Dendritic cell treated with granulocyte-macrophage colony-stimulating factor and Interleukin-4, amounts not matched to agents 40 ng/mL and 50 ng/mL, for 4 days (primary cell): ENCODE results near the gene EPHA6.

ENCODE experiments used
- H3K27ac Mint-ChIP-seq: one replicate; pipeline ENCODE4 v1.8.0; 2022; ENCODE audit warnings: mild to moderate bottlenecking, mixed read lengths
- H3K27me3 Mint-ChIP-seq: one replicate; pipeline ENCODE4 v1.8.0; 2022; ENCODE audit warnings: mild to moderate bottlenecking, mixed read lengths
- H3K36me3 Mint-ChIP-seq: one replicate; pipeline ENCODE4 v1.8.0; 2022; ENCODE audit warnings: low read depth, mixed read lengths
- H3K4me1 Mint-ChIP-seq: one replicate; pipeline ENCODE4 v1.8.0; 2022; ENCODE audit warnings: low read depth, mixed read lengths
- H3K4me3 Mint-ChIP-seq: one replicate; pipeline ENCODE4 v1.8.0; 2022; ENCODE audit warnings: mild to moderate bottlenecking, moderate library complexity, mixed read lengths
- H3K9me3 Mint-ChIP-seq: one replicate; pipeline ENCODE4 v1.8.0; 2022; ENCODE audit warnings: mixed read lengths
- intact Hi-C: fragments of 100-400 bp; cut with micrococcal nuclease; formaldehyde crosslinking; loops from one replicate; pipeline ENCODE4 v1.15.0; 2022

Gene EPHA6

DNA sequence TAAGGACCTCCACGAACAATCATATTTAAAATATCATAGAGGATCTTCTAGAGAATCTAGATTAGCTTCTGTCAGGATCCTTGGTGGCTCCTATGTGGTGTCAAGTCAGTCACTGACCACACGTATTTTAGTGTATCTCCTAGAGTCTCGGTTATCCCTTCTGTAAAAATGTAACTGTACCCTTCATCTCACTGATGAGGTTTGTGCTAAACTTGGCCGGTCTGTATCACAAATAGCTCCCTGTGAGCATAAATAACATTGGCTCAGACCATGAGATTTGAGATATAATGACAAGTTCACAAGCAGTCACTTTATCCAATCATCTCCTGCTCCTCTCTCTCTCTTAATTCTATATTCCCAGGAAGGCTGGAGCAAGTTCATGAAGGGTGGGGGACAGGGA is 856.6 kb downstream of the EPHA6 start:
- no peaks in the 10 kb centered on the region for H3K4me1 Mint-ChIP-seq

DNA sequence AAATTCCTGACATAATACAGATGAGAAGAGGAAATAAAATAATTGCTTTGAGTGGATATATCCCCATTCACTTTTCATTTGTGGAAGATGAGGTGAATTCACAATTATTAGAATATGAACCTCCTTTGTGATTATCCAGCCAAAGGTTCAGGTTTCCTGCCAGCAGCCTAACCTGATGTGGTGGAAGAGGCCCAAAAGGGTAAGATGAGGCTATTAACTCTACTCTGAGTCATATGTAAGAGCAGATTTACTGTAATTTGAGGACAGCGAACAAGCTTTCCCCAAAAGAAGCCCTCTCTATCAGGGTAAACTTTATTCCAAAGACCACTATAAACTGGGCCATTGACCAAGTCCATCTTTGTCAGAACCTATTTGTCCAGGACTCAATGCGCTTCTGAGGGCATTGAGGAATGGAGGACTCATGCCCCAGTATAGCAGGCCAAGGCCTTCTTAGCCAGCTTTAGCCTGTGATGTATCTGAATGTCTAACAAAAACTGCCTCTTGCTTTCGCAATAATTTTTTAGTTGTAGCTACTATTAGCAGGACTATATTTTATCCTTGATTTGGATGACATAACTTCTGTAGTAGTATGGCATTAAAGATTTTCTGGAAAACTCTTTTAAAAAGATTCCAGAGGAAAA is 859.1 kb downstream of the EPHA6 start:
- Mint-ChIP-seq H3K27me3 (no peaks in the 10 kb centered on the region), H3K4me3 (no peak overlapping the region), H3K36me3 (no peaks in the 10 kb centered on the region), H3K4me1 (no peaks in the 10 kb centered on the region), H3K9me3 (no peaks in the 10 kb centered on the region), H3K27ac (no peak overlapping the region)
- intact Hi-C loops: no loop called here

More for the DNA sequence above, 856.6 kb downstream of the EPHA6 start:
- Mint-ChIP-seq H3K9me3 (no peaks in the 10 kb centered on the region), H3K4me3 (no peak overlapping the region), H3K27ac (no peak overlapping the region), H3K36me3 (no peaks in the 10 kb centered on the region), H3K27me3 (no peaks in the 10 kb centered on the region)
- intact Hi-C loops: no loop called here

GRCh38 chr3:97674461-97674860 is 860.1 kb downstream of the EPHA6 start:
- H3K4me1 Mint-ChIP-seq: no peaks in the 10 kb centered on the region
- no peak overlapping the region for H3K27ac Mint-ChIP-seq
- H3K27me3 Mint-ChIP-seq: no peaks in the 10 kb centered on the region
- intact Hi-C loops: no loop called here
- no peak overlapping the region for H3K4me3 Mint-ChIP-seq
- H3K36me3 Mint-ChIP-seq: no peaks in the 10 kb centered on the region
- H3K9me3 Mint-ChIP-seq: no peaks in the 10 kb centered on the region

DNA sequence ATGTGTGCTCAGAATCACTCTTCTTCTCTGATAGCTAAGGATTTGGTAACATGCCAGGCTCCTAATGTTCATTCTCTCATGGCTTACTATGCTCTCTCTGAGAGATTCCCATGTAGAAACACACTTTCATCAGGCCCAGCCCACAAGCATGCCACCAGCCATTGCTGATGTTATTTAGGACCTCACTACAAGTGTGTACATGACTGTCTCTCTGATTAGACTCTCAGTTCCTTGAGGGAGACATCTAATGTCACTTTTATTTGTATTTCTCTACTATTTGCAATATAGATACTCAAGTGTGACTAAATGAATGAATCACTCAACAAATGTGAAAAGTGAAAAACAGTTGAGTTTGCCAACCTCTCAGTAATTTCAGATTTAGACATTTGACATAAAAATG is 865.8 kb downstream of the EPHA6 start:
- H3K27me3 Mint-ChIP-seq: no peaks in the 10 kb centered on the region
- H3K27ac Mint-ChIP-seq: no peak overlapping the region
- H3K4me3 Mint-ChIP-seq: no peak overlapping the region
- no peaks in the 10 kb centered on the region for H3K4me1 Mint-ChIP-seq
- H3K9me3 Mint-ChIP-seq: no peaks in the 10 kb centered on the region
- intact Hi-C loops: no loop called here
- no peaks in the 10 kb centered on the region for H3K36me3 Mint-ChIP-seq

DNA sequence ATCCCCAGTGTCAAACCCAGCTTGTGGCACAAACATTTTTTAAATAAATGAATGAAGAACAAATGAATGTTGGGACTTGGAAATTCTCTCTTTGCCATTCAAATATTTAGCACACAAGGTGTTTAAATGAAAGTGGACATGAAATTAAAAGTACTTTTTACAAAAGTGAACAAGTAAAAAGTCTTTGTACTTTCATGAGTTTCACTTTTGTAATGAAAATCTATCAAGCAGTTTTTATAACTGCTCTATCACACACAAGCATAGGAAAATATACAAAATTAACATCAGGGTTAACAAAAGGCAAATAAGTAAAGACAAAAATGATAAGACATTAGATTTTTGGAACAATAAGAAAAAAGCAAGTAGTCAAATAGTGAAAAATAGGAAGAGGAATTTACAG is 866.3 kb downstream of the EPHA6 start:
- H3K9me3 Mint-ChIP-seq: no peaks in the 10 kb centered on the region
- no peak overlapping the region for H3K4me3 Mint-ChIP-seq
- no peaks in the 10 kb centered on the region for H3K27me3 Mint-ChIP-seq
- intact Hi-C loops: no loop called here
- no peak overlapping the region for H3K27ac Mint-ChIP-seq
- H3K4me1 Mint-ChIP-seq: no peaks in the 10 kb centered on the region
- no peaks in the 10 kb centered on the region for H3K36me3 Mint-ChIP-seq

- Mint-ChIP-seq H3K27ac (no peak overlapping the region), H3K27me3 (no peaks in the 10 kb centered on the region), H3K36me3 (no peaks in the 10 kb centered on the region), H3K4me3 (no peak overlapping the region), H3K4me1 (no peaks in the 10 kb centered on the region), H3K9me3 (no peaks in the 10 kb centered on the region)
- intact Hi-C loops: no loop called here
Observed at GRCh38 chr3:97684490-97684889, 870.1 kb downstream of the EPHA6 start.

DNA sequence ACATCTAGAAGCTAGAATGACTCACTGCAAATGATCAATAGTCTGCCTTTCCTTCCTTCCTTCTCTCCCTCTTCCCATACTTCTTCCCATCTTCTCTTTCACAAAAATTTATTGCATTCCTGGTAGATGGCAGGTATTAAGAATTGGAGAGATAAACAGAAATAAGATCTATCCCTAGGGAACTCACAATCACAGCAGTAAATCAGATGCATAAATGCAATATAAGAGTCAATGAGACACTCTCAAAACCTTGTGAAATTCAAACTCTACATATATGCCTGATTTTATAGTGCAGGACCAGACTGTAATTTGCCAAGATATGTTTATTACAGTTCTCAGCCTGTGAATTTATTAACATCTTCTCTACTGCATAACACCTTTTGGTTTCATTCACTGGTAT is 871.9 kb downstream of the EPHA6 start:
- H3K4me1 Mint-ChIP-seq: no peaks in the 10 kb centered on the region
- no peaks in the 10 kb centered on the region for H3K36me3 Mint-ChIP-seq
- no peaks in the 10 kb centered on the region for H3K9me3 Mint-ChIP-seq
- H3K27me3 Mint-ChIP-seq: no peaks in the 10 kb centered on the region
- no peak overlapping the region for H3K27ac Mint-ChIP-seq
- no peak overlapping the region for H3K4me3 Mint-ChIP-seq
- intact Hi-C loops: no loop called here

GRCh38 chr3:97687734-97688133 is 873.3 kb downstream of the EPHA6 start:
- no peaks in the 10 kb centered on the region for H3K9me3 Mint-ChIP-seq
- no peaks in the 10 kb centered on the region for H3K27me3 Mint-ChIP-seq
- H3K36me3 Mint-ChIP-seq: no peaks in the 10 kb centered on the region
- H3K27ac Mint-ChIP-seq: no peak overlapping the region
- intact Hi-C loops: no loop called here
- H3K4me1 Mint-ChIP-seq: no peaks in the 10 kb centered on the region
- H3K4me3 Mint-ChIP-seq: no peak overlapping the region

DNA sequence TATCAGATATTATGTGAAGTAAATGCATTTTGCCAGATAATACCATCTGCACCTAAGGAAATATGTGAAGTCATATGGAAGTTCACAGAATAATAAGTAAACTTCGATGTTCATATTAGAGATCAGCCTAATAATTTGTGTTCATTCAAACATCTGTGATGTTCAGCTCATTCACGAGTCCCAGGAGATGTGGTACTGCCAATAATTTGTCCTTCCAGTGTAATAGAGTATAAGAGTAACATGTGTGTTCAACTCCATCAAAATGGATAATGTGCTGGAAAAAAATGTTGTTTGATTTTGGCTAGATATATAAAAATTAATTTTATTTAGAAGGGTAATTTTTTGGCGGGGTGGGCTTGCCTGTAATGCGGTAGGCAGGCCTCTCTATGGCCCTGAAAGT is 874.7 kb downstream of the EPHA6 start:
- H3K36me3 Mint-ChIP-seq: no peaks in the 10 kb centered on the region
- intact Hi-C loops: no loop called here
- no peak overlapping the region for H3K4me3 Mint-ChIP-seq
- H3K27me3 Mint-ChIP-seq: no peaks in the 10 kb centered on the region
- no peaks in the 10 kb centered on the region for H3K4me1 Mint-ChIP-seq
- no peak overlapping the region for H3K27ac Mint-ChIP-seq
- no peaks in the 10 kb centered on the region for H3K9me3 Mint-ChIP-seq

- Mint-ChIP-seq H3K36me3 (no peaks in the 10 kb centered on the region), H3K4me3 (no peak overlapping the region), H3K4me1 (no peaks in the 10 kb centered on the region), H3K27ac (no peak overlapping the region), H3K9me3 (no peaks in the 10 kb centered on the region), H3K27me3 (no peaks in the 10 kb centered on the region)
- intact Hi-C loops: no loop called here
Observed at GRCh38 chr3:97689962-97690361, 875.6 kb downstream of the EPHA6 start.

GRCh38 chr3:97691354-97691753 is 877.0 kb downstream of the EPHA6 start:
- Mint-ChIP-seq H3K36me3 (no peaks in the 10 kb centered on the region), H3K4me1 (no peaks in the 10 kb centered on the region), H3K9me3 (no peaks in the 10 kb centered on the region), H3K4me3 (no peak overlapping the region), H3K27me3 (no peaks in the 10 kb centered on the region), H3K27ac (no peak overlapping the region)
- intact Hi-C loops: no loop called here

DNA sequence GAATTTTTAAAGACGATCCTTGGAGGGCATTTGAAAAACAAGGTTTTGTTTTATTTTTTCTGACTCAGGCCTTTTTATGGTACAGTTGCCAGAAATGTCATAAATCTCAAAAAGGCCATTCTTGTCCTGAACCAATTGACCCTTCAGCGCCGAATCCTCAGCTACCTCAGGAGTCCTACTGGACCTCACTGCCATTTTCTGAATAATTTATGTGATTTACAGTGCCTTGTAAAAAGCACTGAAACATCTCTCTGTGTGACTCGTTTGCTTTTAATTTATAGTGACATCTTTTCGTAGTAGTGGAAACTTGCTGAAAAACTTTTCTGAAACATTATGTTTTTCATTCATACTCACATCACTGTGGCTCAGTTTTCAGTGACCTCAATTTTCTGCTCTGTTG is 878.0 kb downstream of the EPHA6 start:
- H3K4me1 Mint-ChIP-seq: no peaks in the 10 kb centered on the region
- no peak overlapping the region for H3K4me3 Mint-ChIP-seq
- H3K36me3 Mint-ChIP-seq: no peaks in the 10 kb centered on the region
- H3K9me3 Mint-ChIP-seq: no peaks in the 10 kb centered on the region
- H3K27me3 Mint-ChIP-seq: no peaks in the 10 kb centered on the region
- intact Hi-C loops: no loop called here
- H3K27ac Mint-ChIP-seq: no peak overlapping the region

- Mint-ChIP-seq H3K27me3 (no peaks in the 10 kb centered on the region), H3K4me1 (no peaks in the 10 kb centered on the region), H3K4me3 (no peak overlapping the region), H3K9me3 (no peaks in the 10 kb centered on the region), H3K36me3 (no peaks in the 10 kb centered on the region), H3K27ac (no peak overlapping the region)
- intact Hi-C loops: no loop called here
Observed at GRCh38 chr3:97692831-97693230, 878.4 kb downstream of the EPHA6 start.

DNA sequence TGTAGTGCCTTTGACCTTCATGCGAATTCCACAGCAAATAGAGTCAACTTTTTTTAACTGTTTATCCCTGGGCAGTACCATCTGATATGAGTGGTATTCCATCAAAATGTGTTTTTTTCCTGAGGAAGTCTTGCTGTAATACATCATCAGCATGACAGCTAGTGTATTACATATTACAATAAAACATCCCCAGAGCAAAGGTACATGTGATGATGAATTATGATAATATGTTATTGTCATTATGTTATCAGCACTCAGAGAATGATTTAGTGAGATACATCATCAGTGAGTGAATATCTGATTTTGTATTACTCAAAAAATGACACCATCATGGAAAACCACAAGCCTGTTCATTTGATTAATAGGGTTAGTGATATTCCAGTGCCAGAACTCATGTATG is 880.5 kb downstream of the EPHA6 start:
- Mint-ChIP-seq H3K27me3 (no peaks in the 10 kb centered on the region), H3K9me3 (no peaks in the 10 kb centered on the region), H3K27ac (no peak overlapping the region), H3K4me3 (no peak overlapping the region), H3K36me3 (no peaks in the 10 kb centered on the region), H3K4me1 (no peaks in the 10 kb centered on the region)
- intact Hi-C loops: no loop called here

- H3K27ac Mint-ChIP-seq: no peak overlapping the region
- intact Hi-C loops: no loop called here
- no peaks in the 10 kb centered on the region for H3K27me3 Mint-ChIP-seq
- no peaks in the 10 kb centered on the region for H3K9me3 Mint-ChIP-seq
- no peaks in the 10 kb centered on the region for H3K36me3 Mint-ChIP-seq
- no peak overlapping the region for H3K4me3 Mint-ChIP-seq
- no peaks in the 10 kb centered on the region for H3K4me1 Mint-ChIP-seq
Observed at GRCh38 chr3:97698691-97699090, 884.3 kb downstream of the EPHA6 start.
